ENCODE measurements around the gene FUS.

DNA sequence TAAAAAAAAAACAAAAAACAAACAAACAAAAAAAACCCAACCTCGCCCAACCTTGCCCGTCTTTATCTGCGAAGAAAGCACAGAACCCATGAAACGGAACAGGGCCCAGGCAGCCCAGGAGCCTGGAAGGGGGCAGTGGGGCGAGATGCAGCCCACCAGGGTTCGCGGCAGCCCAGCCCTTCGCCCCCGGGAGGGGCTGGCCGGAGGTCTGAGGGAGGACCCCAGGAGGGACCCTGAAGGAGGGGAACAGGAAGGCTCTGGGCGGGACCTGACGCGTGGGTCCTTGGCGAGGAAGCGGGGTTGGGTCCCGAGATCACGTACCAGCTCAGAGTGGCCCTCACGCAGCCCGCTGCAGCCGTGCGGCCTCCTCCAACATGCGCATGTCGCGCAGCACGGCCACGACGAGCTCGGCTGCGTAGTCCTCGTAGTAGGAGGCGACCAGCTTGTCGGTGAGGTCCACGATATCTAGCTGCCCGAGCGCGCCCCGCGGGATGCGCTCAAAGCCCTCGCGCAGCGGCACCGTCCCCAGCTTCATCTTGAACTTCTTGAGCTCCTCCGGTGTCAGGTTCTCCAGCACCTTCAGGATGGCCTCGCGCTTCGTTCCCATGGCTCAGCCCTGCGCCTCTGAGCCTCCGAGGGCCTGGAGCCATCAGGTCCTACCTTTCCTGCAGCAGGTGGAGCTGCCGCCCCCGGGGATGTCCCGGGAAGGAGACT lies 36.6 kb downstream of the FUS start, which contains the start of gene PYDC1:
- TF ChIP-seq, protein P1, sequence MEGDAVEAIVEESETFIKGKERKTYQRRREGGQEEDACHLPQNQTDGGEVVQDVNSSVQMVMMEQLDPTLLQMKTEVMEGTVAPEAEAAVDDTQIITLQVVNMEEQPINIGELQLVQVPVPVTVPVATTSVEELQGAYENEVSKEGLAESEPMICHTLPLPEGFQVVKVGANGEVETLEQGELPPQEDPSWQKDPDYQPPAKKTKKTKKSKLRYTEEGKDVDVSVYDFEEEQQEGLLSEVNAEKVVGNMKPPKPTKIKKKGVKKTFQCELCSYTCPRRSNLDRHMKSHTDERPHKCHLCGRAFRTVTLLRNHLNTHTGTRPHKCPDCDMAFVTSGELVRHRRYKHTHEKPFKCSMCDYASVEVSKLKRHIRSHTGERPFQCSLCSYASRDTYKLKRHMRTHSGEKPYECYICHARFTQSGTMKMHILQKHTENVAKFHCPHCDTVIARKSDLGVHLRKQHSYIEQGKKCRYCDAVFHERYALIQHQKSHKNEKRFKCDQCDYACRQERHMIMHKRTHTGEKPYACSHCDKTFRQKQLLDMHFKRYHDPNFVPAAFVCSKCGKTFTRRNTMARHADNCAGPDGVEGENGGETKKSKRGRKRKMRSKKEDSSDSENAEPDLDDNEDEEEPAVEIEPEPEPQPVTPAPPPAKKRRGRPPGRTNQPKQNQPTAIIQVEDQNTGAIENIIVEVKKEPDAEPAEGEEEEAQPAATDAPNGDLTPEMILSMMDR (IDR thresholded peaks at IDR 0.05) = no peak
- TF ChIP-seq POLR2AphosphoS5 (IDR thresholded peaks at IDR 0.05) (no peak), POLR2A (IDR thresholded peaks at IDR 0.05) (no peak)

Measured in prostate gland (tissue), 2 donors.